SH-SY5Y (cell line): ENCODE data around the gene SMIM8.

Source experiments
- GATA2 ChIP-seq: IDR thresholded peaks from 2 replicates; pipeline ENCODE4 v1.6.1; 2011; ENCODE audit warnings: mild to moderate bottlenecking, low read depth, low read length
- GATA3 ChIP-seq: IDR thresholded peaks from 2 replicates; pipeline ENCODE4 v1.6.1; 2011; ENCODE audit warnings: low read depth, mild to moderate bottlenecking, low read length, moderate library complexity

- TF ChIP-seq GATA3 (no peak), GATA2 (no peak)
Measured at GRCh38 chr6:87341158-87341557, 18.8 kb downstream of the SMIM8 start.
